COLO829 (cell line): ENCODE data around the gene KCNRG.
"Not testable (repeated sequence)": the region's sequence is repeated elsewhere in the genome, so short reads cannot be mapped to it uniquely, and the experiment has no call there.

Source experiments
- DNase-seq: peaks from one replicate; pipeline ENCODE4 v3.0.0; 2012; ENCODE audit warnings: low spot score

The KCNRG gene, protein sequence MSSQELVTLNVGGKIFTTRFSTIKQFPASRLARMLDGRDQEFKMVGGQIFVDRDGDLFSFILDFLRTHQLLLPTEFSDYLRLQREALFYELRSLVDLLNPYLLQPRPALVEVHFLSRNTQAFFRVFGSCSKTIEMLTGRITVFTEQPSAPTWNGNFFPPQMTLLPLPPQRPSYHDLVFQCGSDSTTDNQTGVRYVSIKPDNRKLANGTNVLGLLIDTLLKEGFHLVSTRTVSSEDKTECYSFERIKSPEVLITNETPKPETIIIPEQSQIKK

DNA sequence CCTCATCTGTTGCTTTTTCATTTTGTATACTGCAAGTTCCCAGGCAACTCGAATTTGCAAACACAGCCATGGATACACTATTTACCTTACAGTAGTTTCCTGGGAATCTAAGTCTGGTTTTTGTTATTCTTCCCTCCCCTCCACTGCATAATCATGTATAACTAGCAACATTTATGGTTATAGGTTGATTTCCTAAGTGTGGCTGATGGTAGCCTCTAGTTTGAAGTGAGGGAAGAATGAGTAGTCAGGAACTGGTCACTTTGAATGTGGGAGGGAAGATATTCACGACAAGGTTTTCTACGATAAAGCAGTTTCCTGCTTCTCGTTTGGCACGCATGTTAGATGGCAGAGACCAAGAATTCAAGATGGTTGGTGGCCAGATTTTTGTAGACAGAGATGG lies at the start of gene KCNRG:
Gene KCNRG, plus strand, starts transcription at position 187 of the 400 bp plus-strand sequence. Its CDS starts 50 bp downstream, at position 237.
- no peak for DNase-seq

DNA sequence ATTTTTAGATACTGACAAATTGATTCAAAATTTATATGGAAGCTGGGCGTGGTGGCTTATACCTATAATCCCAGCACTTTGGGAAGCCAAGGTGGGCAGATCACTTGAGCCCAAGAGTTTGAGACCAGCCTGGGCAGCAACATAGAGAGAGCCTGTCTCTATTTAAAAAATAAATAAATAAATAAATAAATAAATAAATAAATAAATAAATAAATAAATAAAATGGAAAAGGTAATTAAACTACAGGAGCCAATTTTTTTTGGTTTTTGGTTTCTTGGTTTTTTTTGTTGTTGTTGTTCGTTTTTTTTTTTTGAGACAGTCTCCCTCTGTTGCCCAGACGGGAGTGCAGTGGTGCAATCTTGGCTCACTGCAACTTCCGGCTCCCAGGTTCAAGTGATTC lies 47.8 kb upstream of the KCNRG start:
- no peak for DNase-seq

DNA sequence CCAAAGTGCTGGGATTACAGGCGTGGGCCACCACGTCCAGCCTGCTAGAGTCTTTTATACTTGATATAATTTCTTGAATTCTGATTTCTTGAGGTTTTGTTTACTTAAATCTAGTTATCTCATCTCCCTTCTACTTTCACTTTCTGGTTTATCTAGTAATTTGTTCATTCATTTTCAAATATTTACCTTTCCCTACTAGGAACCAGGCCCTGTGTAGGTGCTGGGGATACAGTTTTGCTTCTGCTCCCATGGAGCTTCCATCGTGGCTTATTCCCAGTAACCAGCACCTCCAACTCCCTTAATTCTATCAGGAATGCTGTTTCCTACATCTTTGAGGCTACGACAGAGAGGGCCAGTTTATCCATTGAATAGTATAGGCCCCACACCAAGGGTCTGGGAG lies 42.5 kb upstream of the KCNRG start:
- no peak for DNase-seq

DNA sequence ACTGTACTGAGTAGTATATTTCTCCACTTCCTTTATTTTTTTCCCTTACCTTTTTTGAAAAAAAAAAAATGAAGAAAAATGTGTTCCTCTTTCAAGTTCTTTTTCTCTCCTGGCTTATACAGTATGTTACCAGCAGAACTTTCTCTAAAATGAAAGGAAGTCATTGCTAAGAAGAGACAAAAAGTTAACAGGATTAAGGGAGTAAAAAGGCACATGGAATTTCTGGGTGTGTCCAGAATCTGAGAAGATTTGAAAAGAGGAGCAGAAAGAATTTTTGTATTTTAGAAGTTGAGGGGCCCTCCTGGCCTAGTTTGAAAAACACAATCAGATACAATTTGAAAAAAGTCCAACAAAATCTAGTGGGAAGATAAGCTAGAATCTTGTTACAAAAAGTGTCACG lies 39.4 kb upstream of the KCNRG start:
- no peak for DNase-seq

DNA sequence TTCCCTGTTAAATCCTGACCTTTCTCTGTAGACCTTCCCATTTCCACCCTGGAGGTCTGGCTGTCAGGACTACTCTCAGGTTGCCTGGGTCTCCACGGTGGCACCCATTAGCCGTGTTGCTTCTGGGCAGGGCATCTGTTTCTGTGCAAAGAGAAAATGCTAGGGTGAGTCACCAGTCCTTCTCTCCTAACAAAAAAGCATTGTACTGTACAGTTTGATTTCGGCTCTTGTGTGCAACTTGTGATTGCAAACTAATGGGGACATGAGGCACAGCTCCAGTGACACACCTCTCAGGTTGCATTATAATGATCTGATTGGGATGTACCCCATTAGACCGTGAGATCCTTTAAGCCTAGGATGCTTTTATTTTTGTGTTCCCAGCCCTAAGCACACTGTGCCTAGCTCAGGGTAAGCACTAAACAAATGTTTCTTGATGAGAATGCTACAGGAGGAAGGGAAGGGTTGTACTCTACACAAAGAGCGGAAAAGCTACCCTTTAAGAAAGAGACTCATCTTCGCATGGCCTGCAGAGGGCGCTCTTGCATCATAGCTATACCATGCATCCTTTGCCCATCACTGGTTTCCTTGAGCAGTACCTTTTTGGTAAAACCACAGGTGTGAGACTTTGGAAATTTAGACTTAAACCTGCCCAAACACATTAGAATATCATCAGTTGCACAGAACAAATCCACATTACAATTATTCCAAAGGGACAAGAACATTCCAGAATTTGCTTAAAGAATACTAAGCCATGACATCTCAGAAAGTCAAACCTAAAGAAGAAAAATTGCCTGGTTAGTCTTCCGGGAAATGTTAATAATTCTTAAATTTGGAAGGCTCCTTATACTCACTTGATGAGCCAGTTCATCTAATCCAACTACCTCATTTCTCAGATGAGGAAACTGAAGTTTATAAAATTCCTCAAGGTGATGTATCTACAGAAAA lies 38.7 kb upstream of the KCNRG start:
- DNase-seq, result peak; percentile 87

DNA sequence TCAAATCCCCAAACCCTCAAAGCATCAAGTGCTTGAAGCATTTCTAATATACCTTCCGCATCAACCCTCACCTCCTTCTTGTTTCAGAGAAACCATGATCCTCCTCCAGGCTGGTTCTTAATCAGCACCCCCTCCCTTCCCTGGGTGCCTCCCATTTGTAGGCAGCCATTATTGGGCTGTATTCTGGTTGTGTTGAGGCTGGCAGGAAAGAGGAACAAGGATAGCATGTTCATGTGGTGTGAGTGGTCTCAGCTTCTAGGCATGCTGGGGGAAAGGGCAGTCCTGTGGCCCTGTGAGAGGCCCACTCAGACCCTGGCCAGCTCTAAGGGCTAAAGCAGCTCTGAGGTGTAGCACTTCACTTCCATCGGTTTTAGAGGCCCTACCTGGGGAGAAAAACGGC lies 37.3 kb upstream of the KCNRG start:
- DNase-seq, result no peak

DNA sequence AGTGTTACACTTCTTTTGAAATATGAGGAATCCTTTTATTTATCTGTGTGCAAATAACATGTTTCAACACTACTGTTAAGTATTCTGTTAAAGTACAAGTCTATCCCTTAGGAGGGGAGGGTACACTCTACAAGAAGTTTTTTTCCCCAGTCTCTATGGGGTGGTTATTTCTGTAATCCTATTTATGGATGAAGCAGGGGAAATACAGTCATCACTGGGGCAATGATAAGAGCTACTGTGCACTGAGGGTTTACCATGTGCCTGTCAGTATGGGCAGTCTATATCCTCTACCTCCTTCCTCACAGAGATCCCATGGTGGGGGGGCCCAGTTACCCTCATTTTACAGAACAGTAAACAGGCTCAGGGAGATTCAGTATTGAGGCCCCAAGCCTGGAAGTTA lies 35.0 kb upstream of the KCNRG start:
- no peak for DNase-seq

DNA sequence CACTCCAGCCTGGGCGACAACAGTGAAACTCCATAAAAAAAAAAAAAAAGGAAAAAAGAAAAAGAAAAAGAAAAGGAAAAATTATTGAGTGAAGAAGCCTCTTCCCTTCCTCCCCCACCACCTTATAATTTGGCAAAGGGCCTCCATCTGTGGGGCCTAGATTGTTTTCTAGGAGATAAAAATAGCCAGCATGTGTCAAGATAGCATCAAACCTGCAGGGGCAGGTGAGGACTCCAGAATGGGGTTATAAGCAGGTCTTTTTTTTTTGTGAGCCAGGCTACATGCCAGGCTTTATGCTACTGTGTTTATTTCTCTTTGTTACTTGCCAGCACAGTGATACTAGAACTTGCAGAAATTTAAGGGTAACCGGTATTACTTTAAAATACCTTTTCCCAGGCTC lies 30.1 kb upstream of the KCNRG start:
- no peak for DNase-seq

DNA sequence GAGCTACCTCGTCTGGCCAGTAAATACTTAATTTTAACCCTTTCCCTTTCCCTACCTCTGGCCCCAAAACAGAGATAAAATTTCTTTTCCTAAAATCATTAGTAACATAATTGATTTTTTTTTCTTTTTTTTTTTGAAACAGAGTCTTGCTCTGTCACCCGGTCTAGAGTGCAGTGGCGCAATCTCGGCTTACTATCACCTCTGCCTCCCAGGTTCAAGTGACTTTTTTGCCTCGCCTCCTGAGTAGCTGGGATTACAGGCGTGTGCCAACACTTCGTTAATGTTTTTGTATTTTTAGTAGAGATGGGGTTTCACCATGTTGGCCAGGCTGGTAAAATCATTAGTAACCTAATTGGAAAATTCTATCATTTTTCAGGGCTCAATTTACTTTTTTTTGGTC lies 28.8 kb upstream of the KCNRG start:
- DNase-seq, result no peak

DNA sequence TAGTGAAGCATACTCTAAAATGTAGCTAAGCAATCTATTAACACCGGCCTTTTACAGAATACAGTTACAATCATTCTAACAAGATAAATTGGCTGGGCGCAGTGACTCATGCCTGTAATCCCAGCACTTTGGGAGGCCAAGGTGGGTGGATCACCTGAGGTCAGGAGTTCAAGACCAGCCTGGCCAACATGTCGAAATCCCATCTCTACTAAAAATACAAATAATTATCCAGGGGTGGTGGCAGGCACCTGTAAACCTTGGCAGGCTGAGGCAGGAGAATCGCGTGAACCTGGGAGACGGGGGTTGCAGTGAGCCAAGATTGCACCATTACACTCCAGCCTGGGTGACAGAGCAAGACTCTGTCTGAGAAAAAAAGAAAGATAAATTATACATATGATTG lies 24.6 kb upstream of the KCNRG start:
- DNase-seq, result not testable (repeated sequence)

DNA sequence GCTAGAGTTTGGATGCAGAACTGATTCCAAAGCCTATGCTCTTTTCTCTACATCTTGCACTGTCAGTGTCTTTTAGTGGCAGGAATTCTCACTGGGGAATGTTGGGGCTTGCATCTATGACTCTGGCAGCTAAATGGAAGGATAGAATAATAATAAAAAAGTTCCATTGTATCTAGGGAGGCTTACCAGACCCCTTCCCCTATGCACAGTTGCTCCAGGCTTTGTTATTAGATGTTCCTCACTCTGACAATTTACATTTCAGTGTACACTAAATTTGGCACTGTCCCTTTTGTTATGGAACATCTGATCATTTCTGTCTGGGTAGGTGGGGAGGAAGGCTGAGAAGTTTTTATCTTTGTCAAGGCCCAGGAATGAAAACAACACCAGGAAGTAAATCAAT lies 22.1 kb upstream of the KCNRG start:
- DNase-seq, result no peak

DNA sequence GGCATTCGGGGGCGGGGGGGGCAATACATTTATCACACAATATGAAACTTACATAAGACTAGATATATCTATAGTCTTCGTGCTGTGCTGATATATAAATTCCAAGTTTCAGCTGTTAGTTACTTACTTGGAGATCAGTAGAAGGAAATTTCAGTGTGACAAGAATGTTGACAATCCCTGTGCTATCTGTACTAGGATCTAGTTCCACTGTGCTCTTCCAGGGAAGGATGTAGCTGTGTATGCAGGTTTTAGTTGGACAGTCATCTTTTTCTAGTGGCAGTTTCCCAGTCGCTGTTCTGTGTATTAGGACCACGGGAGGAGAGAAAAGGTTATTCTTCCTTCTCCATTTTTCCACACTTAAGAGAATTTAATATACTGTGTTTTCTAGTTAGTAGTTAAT lies 21.6 kb upstream of the KCNRG start:
- no peak for DNase-seq

DNA sequence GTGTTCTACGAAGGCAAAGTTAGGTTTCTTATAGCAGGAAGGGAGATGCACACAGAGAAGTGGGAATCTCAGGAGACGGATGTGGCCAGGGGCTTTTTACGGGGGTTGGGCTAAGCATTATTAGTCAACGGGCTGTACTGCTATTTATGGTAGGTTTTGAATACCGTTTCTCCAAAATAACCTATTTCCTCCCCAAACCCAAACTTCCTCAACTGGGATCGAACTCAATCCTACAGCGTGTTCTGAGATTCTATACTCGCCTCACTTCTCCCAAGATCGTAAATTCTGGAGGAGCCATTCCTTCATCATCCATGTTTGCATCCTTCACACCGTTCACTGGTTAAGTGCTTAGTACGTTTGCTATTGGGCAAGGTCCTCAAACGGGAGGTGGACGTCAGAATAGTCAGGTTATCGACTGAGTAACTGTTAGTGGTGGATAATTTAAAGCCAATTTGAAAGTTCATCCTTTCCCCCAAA lies 19.6 kb upstream of the KCNRG start:
- DNase-seq, result no peak

DNA sequence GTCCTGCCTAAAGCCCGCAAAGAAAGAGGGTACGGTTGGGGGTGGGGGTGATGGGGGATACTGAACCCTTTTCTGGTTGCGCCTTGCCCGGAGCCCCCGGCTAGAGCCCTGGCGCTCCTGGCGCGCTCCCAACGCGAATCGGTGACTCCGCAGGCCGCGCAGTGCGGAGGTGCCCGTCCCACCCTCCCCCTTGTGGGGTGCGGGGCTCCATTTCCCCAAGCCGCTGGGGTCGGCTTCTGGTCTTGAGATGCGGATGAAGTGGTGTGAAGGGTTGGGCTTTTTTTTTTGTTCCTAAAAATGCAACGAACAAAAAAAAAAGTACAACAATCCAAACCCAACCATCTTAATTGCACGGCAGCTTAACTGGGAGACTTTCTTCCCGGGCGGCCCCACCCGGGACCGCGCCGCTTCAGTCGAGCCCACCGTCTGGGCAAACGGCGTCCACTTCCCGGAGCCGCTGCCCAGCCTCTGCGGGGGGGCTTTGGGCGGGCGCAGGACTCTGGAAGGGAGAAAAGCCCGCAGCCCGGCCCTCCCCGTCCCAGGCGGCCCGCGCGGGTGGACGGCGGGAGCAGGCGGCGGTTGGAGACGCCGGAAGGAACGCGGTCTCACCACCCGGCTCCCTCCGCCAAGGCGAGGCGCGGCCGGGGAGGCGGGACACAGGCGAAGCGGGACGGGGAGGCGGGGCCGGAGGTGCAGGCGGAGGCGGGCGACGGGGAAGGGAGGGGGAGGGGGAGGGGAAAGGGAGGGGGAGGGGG lies 18.9 kb upstream of the KCNRG start:
- DNase-seq, result peak; percentile 72

DNA sequence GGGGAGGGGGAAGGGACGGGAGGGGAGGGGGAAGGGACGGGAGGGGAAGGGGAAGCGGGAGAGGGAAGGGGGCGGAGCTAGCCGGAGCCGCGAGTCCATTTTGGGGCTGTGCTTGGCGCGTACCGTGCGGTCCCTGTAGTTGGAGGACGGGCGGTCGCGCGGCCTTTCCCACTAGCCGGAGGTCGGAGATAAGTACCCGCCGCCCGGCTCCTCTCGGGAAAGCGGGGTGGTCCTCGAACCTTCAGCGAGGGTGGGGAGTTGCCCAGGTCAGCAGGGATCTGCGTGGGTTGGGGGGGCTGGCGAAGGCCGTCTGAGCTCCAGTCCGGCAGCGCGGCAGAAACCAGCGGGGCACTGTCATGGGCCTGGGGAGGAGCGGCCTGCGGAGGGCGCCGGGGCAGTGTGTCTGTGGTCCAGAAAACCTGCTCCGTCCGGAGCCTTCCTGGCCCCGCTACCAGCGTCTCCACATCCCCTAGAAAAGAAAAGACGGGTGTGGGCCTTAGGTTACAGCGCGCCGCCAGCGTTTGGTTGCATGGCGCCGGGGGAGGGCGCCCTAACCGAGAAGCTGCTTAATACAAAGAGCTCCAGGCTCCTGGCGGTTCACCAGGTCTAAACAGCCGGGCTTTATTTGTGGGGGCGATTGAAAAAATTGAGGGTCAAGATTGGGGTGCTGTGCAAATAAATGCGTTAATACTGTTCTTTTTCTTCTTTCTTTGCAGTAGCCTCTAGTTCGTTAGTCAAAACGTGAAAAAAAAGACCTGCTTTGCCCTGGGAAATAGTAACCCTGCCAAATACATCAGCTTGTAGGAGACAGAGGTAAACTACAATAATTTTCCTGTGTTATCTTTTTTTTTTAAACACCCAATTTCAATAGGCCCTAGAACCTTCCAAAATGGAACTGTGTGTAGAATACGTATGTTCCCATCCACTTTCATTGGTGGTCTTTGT lies 18.0 kb upstream of the KCNRG start, which contains the start of gene TRIM13:
Gene TRIM13, plus strand, starts transcription at position 92 of the 945 bp plus-strand sequence. CDS start 14,899 bp downstream, outside the sequence.
- peak; percentile 81 for DNase-seq

DNA sequence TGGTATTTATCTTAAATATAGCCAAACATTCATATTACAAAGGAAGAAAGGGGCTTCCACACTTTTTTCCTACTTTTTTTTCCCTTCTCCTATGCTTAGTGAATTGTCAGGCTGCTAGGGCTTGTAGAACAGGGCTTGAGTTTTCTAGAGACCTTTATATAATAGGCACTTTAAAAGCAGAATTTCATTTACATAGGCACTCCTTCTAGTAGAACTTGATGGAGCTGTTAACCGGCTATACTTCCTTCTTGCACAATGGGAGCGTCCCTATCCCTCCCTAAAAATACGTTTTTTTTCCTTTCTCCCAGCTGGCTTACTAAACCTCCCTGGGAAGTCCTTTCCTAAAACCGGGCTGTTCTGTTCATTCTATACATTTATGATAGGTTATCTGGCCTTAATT lies 17.3 kb upstream of the KCNRG start:
- no peak for DNase-seq

DNA sequence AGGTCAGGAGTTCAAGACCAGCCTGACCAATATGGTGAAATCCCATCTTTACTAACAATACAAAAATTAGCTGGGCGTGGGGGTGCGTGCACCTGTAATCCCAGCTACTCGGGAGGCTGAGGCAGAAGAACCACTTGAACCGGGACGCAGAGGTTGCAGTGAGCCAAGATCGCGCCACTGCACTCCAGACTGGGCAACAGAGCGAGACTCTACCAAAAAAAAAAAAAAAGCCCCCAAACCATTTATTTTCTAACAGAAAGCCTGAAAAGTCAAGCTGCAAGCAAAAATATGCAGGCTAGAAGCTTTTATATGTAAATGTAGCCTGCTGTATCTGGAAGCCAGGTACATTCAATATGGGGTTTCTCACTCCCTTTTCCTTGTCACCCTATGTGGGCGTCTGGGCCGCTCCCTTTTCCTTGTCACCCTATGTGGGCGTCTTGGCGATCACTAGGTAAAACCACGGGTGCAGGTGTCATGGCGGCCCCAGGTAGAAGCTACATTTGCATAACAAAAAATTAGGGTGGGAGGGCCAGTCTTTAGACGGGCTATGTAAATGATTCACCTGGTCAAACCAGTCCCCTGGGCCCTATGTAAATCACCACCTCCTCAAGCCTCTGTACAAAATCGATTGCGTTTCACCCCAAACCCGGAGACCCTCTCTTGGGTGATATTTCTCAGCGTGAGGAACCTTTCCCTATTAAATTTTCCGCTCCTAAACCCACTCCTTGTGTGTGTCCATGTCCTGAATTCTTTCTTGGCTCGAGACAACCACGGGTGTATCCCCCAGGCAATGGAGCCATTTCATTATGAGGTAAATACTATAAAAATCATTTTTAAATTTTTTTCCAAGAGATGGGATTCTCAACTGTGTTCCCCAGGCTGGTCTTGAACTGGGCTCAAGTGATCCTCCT lies 16.3 kb upstream of the KCNRG start:
- DNase-seq, result no peak

DNA sequence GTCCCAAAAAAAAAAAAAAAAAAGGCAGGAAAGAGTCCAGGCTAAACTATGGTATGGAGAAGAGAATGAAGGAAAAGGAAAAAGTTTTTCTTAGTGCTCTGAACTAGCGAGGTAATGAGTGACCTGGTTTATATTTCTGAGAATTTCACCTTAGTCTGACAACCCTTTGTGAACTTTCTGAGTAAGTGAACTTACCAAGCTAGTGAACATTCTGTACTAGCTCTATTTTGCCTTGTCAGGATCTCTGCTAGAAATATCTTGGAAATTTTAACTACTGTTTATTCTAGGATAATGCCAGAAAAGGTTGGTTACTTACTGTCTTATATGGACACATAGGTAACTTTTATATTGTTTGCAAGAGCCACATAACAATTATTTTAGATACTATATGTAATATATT lies 14.0 kb upstream of the KCNRG start:
- no peak for DNase-seq

DNA sequence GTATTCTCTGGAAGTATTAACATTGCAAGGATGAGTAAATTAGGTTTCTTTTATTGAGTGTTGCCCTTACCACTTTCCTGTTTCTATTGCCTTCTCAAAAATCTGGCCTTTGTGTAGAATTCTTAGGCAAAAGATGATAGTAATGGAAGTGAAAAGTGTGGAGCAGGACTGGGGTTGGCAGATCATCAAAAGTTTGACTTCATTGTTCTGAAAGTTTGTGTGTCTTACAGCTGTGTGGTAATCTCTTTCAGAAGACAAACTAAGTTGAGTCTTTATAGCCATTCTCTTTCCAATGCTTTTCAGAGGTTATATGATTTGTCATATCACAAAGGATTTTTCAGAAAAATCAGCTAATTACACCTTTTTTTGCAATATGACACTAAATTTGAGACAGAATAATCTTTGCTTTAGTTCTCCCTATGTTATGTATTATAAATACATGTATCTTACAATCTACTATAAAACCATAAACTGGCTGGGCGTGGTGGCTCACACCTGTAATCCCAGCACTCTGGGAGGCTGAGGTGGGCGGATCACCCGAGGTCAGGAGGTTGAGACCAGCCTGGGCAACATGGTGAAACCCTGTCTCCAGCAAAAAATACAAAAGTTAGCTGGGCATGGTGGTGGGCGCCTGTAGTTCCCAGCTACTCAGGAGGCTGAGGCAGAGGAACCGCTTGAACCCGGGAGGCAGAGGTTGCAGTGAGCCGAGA lies 8.7 kb upstream of the KCNRG start:
- DNase-seq, result no peak

DNA sequence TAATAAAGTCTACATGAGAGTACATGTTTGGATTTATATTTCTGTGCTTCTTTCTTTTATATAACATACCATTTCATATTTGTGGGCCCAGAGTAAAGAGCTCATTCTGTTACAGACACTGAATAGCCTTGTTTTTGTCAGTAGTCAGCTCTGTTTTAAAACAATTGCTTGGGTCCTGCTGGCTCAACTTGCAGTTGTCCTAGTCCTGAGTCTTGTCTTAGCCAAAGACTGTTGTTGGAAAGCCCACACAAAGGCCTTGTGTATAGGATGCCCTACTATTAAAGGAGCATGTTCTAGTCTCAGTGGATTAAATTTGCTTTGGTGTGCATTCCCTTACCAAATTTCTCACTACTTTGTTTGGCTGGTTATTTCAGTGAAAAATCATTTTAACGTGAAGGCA lies 3.8 kb upstream of the KCNRG start:
- no peak for DNase-seq
